Esophagus (tissue), 2 donors: ENCODE data around the gene PLAGL1. TPM values are rescaled to one million over a fixed set of nuclear protein-coding genes. Genes with fewer than 3 reads are reported as not detected.

ENCODE experiments used
- H3K27ac ChIP-seq, 2 donors: one replicate each; pipeline ENCODE4 v1.5.1; 2013; ENCODE audit warnings: low read depth in 2 of 2, mild to moderate bottlenecking in 2 of 2, inconsistent platforms in 1 of 2, low read length in 1 of 2, moderate library complexity in 1 of 2
- H3K27me3 ChIP-seq, 2 donors: one replicate each; pipeline ENCODE4 v1.6.1; 2013; ENCODE audit warnings: low read length in 2 of 2, control low read depth in 1 of 2, mild to moderate bottlenecking in 1 of 2; ENCODE audit not compliant: insufficient read depth in 2 of 2, control insufficient read depth in 1 of 2
- H3K36me3 ChIP-seq, 2 donors: one replicate each; pipeline ENCODE4 v1.6.1; 2013; ENCODE audit warnings: low read length in 1 of 2; ENCODE audit not compliant: control insufficient read depth in 2 of 2, insufficient read depth in 2 of 2
- H3K4me1 ChIP-seq, 2 donors: one replicate each; pipeline ENCODE4 v1.6.1; 2013; ENCODE audit warnings: low read length in 1 of 2; ENCODE audit not compliant: control insufficient read depth in 2 of 2, insufficient read depth in 2 of 2
- H3K4me3 ChIP-seq, 2 donors: one replicate each; pipeline ENCODE4 v1.5.1; 2013; ENCODE audit warnings: low read length in 2 of 2, mild to moderate bottlenecking in 2 of 2, low read depth in 1 of 2, moderate library complexity in 1 of 2
- H3K9me3 ChIP-seq, 2 donors: one replicate each; pipeline ENCODE4 v1.6.1; 2013; ENCODE audit warnings: mild to moderate bottlenecking in 2 of 2, low read depth in 1 of 2, low read length in 1 of 2, moderate library complexity in 1 of 2; ENCODE audit not compliant: control insufficient read depth in 2 of 2, insufficient read depth in 1 of 2
- WGBS, 2 donors: extraction: QIAGEN DNeasy Blood & Tissue Kit; methylation state at CpG; one replicate each; pipeline ENCODE4 v1.1.7; 2013; 5-methylcytosine and 5-hydroxymethylcytosine counted together
- polyA plus RNA-seq, 2 donors: library from polyadenylated mRNA; stranded (reverse); fragments of 200-250 nt; gene quantifications; one replicate each; pipeline ENCODE4 v1.2.3, GENCODE V29; 2013
- donor health status: healthy with polysubstance abuse.
- donor health status: Bipolar disorder and iron deficiency.

The PLAGL1 gene
- polyA plus RNA-seq, 2 donors: 18.7 to 21.0 TPM

DNA sequence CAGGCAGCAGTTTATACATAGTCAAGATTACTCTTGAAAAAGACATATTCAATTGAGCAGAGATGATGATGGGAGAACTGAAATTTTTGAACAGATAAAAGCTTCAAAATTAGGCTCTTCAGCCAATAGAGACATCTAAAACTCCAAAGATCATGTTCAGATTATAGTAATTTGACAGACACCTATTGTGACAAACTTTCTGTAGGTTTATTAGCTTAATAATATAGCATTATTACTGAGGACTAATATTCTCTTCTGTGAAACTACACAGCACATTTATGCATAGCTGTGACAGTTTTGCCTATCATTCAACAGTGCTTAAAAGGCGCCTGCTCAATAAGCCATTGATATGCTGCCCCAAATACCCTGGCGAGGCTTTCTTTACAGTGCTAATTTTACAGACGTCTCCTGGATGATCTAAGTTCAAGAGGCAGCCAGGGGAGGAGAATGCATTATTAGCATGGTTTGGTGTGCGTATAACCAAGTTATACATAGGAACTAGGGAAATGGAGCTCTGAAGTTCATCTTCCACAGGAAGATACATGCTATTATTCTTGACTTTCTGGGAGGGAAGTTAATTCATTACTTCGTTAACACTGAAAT, 21.5 kb downstream of the PLAGL1 start:
- Histone ChIP-seq H3K4me1 (no peaks in the 10 kb centered on the region), H3K36me3 (no peaks in the 10 kb centered on the region), H3K27me3 (no peaks in the 10 kb centered on the region), H3K27ac (no peak overlapping the region), H3K4me3 (no peak overlapping the region), H3K9me3 (no peaks in the 10 kb centered on the region)
- 74 to 86% methylated on average over 5 of the region's 5 CpGs for WGBS, 2 donors

DNA sequence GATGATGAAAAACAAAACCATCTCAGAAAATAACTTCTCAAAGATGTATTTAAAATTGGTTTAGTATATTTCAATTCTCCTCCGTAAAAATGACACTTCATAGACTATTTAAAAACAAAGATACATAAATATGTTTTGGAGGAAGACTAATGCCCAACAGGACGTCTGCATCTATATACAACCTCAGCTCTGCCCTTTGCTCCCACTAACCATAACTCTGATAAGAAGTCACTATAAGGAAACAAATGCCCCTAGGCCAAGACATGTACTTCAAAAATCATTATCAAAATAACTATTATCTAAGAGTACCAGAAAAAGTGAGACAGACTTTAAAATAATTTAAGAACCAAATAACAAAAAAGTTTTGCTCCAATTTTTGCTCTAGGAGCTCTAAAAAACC, 23.4 kb downstream of the PLAGL1 start:
- no peaks in the 10 kb centered on the region for H3K36me3 ChIP-seq
- WGBS, 2 donors: 68 to 72% methylated on average over 2 of the region's 2 CpGs
- no peak overlapping the region for H3K27ac ChIP-seq
- no peaks in the 10 kb centered on the region for H3K4me1 ChIP-seq
- no peak overlapping the region for H3K4me3 ChIP-seq
- H3K9me3 ChIP-seq: no peaks in the 10 kb centered on the region
- no peaks in the 10 kb centered on the region for H3K27me3 ChIP-seq

DNA sequence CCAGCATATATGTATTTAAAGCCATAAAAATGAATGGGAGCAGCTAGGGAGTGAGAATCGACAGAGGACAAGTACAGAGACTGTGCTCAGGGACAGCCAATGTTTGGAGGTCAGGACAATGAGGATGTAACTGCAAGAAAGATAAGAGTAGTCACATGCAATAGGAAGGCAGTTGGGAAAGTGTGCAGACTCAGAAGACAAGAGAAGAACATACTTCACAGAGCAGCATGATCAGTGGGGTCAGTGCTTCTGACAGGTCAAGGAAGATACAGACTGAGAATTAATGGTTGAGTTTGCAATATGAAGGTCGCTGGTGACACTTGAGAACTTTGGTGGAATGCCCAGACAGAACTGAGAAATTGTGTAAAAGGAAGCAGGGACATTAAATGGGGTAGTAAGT, 25.1 kb downstream of the PLAGL1 start:
- H3K9me3 ChIP-seq: no peaks in the 10 kb centered on the region
- no peaks in the 10 kb centered on the region for H3K4me1 ChIP-seq
- no peaks in the 10 kb centered on the region for H3K36me3 ChIP-seq
- WGBS, 2 donors: 78 to 80% methylated on average over 2 of the region's 2 CpGs
- H3K27me3 ChIP-seq: no peaks in the 10 kb centered on the region
- no peak overlapping the region for H3K4me3 ChIP-seq
- H3K27ac ChIP-seq: no peak overlapping the region

DNA sequence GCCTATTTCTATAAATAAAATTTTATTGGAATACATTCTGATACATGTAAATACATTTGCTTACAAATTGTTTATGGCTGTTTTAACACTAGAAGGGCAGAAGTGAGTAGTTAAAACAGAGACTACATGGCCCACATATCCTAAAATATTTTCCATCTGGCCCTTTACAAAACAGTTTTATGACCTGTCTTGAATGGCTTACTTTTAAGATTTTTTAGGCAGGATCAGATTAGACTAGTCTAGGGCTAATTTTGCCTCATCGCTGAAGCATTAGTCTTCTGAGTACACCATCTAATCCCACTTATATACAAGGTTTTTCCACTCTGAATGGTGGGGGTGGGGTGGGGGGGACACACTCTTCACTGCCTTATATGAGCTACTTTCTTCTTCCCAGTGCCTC, 27.1 kb downstream of the PLAGL1 start:
- Histone ChIP-seq H3K4me1 (no peaks in the 10 kb centered on the region), H3K27ac (no peak overlapping the region), H3K4me3 (no peak overlapping the region), H3K27me3 (no peaks in the 10 kb centered on the region), H3K9me3 (no peaks in the 10 kb centered on the region), H3K36me3 (no peaks in the 10 kb centered on the region)
- 92 to 100% methylated on average over 1 of the region's 1 CpG for WGBS, 2 donors

DNA sequence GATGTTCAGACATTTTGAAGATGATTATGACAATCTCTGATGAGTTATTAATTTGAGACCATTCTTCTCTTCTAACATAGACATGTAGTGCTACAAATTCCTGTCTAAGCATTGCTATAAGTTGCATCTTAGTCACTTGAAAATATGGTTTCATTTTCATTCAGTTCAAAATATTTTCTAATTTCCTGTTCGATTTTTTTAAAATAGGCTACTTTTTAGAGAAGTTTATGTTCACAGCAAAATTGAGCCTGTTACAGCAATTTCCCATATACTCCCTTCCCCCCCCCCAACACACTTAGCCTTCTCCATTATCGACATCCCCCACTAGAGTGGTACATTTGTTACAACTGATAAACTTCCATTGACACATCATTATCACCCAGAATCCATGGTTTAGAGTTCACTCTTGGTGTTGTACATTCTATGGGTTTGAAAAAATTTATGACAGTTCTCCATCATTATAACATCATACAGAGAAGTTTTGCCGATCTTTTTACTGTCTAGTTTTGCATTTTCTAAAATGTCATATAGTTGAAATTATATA, 31.2 kb downstream of the PLAGL1 start:
- 73% methylated on average over 3 of the region's 3 CpGs for WGBS, 2 donors
- no peaks in the 10 kb centered on the region for H3K36me3 ChIP-seq
- H3K4me1 ChIP-seq: no peaks in the 10 kb centered on the region
- H3K27me3 ChIP-seq: no peaks in the 10 kb centered on the region
- no peaks in the 10 kb centered on the region for H3K9me3 ChIP-seq
- no peak overlapping the region for H3K4me3 ChIP-seq
- no peak overlapping the region for H3K27ac ChIP-seq

DNA sequence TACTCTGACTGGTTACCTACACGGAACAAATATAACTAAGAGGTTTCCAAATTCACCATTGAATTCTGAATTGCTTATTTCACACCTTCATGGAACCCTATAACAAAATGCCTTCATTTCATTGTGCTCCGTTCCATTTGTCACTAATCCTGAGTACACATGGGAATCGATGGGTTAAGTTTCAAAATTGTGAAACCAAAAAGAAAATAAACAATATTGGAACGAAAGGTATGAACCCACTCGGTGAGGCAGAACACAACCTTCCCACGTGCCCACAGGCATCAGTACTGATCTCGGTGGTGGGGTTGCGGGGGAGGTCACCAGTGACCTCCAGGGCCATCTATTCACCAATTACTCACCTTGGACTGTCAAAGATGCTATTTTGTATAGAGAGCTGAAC, 34.0 kb downstream of the PLAGL1 start:
- Histone ChIP-seq H3K27ac (no peak overlapping the region), H3K36me3 (no peaks in the 10 kb centered on the region), H3K4me3 (no peak overlapping the region), H3K4me1 (no peaks in the 10 kb centered on the region), H3K27me3 (no peaks in the 10 kb centered on the region), H3K9me3 (no peaks in the 10 kb centered on the region)
- 66 to 72% methylated on average over 8 of the region's 8 CpGs for WGBS, 2 donors

DNA sequence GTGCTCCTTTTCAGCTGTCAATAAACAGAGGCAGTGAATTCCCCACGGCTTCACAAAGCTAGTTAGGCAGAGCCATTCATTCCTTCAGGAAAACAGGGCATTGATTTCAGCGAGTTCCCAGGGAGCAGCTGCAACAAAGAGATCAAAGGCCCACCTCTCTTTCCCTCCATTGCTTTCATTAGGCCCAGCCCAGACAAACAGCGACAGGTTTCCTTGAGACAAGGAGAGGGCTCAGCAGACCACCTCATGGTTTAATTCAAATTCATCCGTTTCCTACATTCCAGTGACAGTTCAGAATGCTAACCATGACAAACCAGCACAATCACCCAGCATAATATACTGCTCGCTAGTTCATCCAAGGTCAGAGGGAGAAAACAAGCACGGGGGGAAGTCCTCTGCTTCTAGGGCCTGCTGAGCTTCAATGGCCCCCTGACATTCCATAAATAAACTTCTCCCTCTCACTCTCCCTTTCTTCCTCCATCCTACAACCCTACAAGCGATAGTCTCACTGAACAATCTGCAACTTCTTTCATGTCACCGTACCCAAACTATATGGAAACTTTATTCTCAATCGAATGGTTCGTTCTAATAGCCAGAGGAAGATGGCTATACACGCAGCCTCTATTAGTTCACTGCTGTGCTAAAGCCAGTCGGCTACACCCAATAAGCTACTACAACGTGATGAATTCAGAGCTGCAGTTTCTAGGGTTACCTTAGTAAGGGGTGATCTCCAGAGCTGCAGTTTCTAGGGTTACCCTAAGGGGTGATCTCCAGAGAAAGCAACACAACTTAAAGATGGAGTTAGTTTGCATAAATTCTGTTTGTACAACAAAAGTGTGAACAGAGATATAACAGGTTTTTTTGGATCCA, 34.7 kb downstream of the PLAGL1 start:
- WGBS, 2 donors: 80 to 82% methylated on average over 13 of the region's 13 CpGs
- Histone ChIP-seq H3K27me3 (no peaks in the 10 kb centered on the region), H3K4me1 (no peaks in the 10 kb centered on the region), H3K9me3 (no peaks in the 10 kb centered on the region), H3K4me3 (no peak overlapping the region), H3K36me3 (no peaks in the 10 kb centered on the region), H3K27ac (no peak overlapping the region)

DNA sequence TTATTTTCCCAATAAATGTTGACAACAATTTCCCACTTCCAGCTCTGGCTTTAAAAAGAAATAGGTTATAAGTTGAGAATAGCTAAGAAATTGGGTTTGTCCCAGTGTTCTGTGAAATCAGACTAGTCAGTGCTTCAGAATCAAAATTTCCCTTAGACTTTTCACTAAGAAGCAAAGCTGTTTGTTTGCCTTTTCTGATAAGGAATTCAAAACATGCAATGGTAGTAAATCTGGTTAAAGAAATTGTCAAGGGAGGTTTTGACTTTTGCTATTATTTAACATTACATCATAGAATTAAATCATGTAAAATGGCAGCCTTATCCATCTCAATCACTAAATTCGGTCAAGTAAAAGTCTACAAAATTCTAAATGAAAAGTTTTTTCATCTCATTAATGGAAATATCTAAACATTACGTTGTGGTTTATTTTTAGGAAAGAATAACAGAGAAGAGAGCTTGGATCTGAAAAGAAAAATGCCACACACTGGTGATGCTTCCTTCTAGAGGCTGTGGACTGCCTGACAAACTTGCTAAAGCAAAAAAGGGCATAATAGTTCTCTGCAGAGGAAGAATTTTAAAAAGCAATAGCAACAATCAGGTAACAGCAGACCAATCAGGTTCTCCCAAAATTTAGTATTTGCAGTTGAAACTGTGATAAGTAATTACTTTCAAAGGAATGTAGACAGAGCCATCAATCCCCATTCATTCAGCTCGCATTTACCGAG, 36.4 kb downstream of the PLAGL1 start:
- H3K27ac ChIP-seq: no peak overlapping the region
- 64 to 68% methylated on average over 4 of the region's 4 CpGs for WGBS, 2 donors
- H3K4me1 ChIP-seq: no peaks in the 10 kb centered on the region

DNA sequence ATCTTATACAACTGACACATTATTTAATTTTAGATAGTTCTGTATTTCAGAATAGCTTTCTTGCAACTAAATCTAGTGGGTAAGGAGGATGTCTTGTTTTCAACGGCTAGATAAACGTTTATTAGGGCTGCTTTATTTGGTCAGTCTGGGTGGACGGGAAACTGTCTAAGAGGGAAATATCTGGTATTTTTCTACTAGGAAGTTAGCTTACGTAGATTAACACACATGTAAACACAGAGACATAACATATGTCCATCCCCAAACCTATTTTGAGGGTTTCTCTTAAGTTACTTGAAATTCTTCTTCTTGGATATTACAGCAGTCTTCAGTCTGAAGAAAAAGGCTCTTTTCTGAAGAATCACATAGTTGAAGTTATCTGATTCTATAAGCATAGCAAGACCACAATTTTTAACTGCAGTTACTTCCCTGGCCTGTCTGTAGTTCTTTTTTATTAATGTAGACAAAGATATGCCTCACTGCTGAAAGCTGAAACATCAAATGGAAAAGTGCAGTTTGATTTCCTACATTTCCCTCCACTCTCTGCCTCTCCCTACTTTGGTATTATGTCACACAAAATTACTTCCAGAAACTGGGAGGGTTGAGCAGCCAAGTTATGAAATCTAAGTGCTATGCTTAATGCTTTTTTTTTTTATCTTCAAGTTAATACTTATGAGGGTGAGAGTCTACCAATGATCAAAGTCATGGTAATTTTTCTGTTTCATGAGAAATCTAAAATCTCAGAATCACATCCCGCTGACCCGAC, 37.4 kb downstream of the PLAGL1 start:
- Histone ChIP-seq H3K36me3 (no peaks in the 10 kb centered on the region), H3K27ac (no peak overlapping the region)
- WGBS, 2 donors: 70 to 76% methylated on average over 6 of the region's 6 CpGs

More for the DNA sequence above, 36.4 kb downstream of the PLAGL1 start:
- Histone ChIP-seq H3K36me3 (no peaks in the 10 kb centered on the region), H3K4me3 (no peak overlapping the region), H3K9me3 (no peaks in the 10 kb centered on the region), H3K27me3 (no peaks in the 10 kb centered on the region)

More for the DNA sequence above, 37.4 kb downstream of the PLAGL1 start:
- Histone ChIP-seq H3K27me3 (no peaks in the 10 kb centered on the region), H3K4me1 (no peaks in the 10 kb centered on the region), H3K9me3 (no peaks in the 10 kb centered on the region), H3K4me3 (no peak overlapping the region)
